HTERT RPE-1 (cell line): ENCODE results near the gene COL4A6.

Experiments used
- in situ Hi-C: fragments of 300-500 bp; cut with MboI; formaldehyde crosslinking; loops from 4 replicates; pipeline ENCODE4 v1.14.3; 2020; ENCODE audit warnings: low sequenced_read_pairs

The COL4A6 gene

GRCh38 chrX:108285356-108285755 lies 152.9 kb downstream of the COL4A6 start:
- in situ Hi-C loops, result no loop called here

GRCh38 chrX:108275732-108276131 lies 162.5 kb downstream of the COL4A6 start:
- in situ Hi-C loops, result no loop called here

GRCh38 chrX:108271397-108271787 lies 166.8 kb downstream of the COL4A6 start:
- in situ Hi-C loops, result no loop called here

- in situ Hi-C loops, result no loop called here
These were observed 167.4 kb downstream of the COL4A6 start for GRCh38 chrX:108270739-108271396.

- in situ Hi-C loops, result no loop called here
These were observed 167.9 kb downstream of the COL4A6 start for GRCh38 chrX:108270280-108270679.

- in situ Hi-C loops, result no loop called here
These were observed 169.7 kb downstream of the COL4A6 start for GRCh38 chrX:108268434-108269080.

DNA sequence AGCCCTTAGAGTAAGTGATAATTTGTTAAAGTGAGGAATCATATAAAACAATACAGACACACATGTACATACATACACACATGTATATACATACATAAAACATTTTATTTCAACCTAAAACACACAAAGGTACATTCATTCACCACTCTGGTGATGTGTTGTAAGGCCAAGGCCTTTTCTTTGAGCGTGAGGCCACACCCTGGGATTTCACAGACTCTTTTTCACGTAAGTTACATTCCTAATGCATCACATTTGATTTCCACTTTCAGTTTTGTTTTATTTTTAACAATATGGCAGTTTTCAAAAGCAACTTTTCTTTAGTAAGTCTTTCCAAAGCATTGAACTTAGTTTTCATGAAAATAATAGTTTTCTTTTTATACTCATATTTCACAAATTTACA lies 170.7 kb downstream of the COL4A6 start:
- in situ Hi-C loops, result no loop called here

DNA sequence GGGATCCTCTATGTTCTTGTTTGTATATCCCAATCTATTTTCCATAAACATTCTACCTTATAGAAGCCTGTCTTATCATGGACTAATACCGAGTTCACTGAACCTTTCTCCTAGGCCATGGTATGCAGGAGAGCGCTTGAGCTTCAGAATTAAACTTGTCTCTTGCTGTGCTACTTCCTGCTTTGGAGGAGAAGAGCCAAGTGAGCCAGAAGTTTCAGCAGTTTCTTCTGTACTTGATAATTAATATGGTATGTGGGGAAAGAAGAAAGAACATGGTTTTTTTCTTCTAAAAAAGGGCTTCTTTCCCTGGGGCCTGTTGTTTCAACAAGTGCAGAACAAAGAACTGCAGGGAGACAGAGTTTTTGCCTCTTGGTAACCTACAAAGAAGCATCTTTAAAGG lies 173.8 kb downstream of the COL4A6 start:
- in situ Hi-C loops, result no loop called here

GRCh38 chrX:108261549-108262203 lies 176.5 kb downstream of the COL4A6 start:
- in situ Hi-C loops, result no loop called here

GRCh38 chrX:108257556-108257955 lies 180.7 kb downstream of the COL4A6 start:
- in situ Hi-C loops, result no loop called here

- in situ Hi-C loops, result no loop called here
These were observed 183.6 kb downstream of the COL4A6 start for GRCh38 chrX:108254636-108255035.

GRCh38 chrX:108250654-108251579 lies 187.3 kb downstream of the COL4A6 start:
- in situ Hi-C loops, result no loop called here

GRCh38 chrX:108246304-108246954 lies 191.8 kb downstream of the COL4A6 start:
- in situ Hi-C loops, result no loop called here

- in situ Hi-C loops, result no loop called here
These were observed 192.8 kb downstream of the COL4A6 start for GRCh38 chrX:108245462-108245861.

DNA sequence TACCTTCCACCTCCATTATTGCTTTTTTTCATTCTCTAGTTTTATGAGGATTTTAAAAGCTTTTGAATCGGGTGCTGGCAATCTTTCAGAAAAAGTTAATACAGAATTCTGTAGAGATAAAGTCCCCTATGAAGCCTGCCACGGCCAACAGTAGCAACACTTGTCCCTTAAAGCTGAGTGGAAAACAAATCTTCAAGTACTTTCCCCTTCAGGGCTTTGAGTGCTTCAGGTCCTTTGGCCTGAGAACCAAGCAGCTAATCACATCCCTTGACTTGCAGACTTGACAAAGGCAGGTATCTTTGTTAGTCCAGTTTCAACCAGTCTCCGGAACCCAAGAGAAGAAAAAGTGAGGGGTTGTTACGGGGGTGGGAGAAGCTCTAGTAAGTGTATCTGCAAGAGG lies 202.2 kb downstream of the COL4A6 start:
- in situ Hi-C loops, result no loop called here

GRCh38 chrX:108230574-108230973 lies 207.6 kb downstream of the COL4A6 start:
- in situ Hi-C loops, result no loop called here

DNA sequence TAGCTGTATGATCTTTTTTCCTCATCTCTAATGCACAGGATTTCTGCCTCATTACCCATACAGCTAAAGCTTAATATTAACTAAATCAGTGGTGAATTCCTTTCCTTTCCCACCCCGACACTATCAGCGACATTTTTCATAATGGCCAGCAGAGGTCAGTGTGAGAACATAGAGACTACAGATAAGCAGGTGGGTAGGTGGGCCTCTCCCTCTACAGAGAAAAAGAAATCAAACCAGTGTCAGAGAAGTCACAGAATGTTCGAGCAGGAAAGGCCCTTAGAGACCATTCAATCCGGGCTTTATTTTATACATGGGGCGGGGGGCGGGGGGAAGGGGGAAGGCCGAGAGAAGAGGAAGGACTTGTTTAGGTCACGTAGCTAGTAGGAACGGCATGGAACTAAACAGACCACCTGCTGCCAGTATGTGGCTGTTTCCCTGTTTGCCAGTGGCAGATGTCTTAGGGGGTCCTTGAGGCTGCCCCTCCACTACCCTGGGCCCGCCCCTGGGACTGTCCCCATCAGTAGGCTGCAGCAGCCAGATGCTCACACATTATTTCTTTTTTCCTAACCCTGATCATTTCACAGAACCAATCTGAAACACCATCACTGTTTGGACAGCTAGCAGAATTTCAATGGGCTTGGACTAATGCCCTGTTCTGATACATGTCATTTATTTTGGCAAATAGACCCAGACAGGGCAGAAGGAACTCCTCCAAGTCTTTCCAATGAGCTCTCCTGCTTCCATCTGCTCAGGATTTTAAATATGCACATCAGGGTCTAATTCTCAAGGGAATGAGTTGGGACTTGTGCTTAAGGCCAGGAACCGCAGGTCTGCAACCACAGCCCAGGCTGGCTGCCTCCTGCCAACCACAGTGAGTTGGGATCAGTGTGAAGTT lies 213.2 kb downstream of the COL4A6 start:
- in situ Hi-C loops, result no loop called here

- in situ Hi-C loops, result no loop called here
These were observed 214.0 kb downstream of the COL4A6 start for GRCh38 chrX:108224218-108224617.

- in situ Hi-C loops, result no loop called here
These were observed 214.6 kb downstream of the COL4A6 start for GRCh38 chrX:108223585-108223984.
